Measurements from ENCODE around the gene RPL28.

- TF ChIP-seq ZFP41 (tag by site-specific recombination; IDR thresholded peaks at IDR 0.05; ENCODE audit: borderline replicate concordance) (no peak), ZNF146 (tag by site-specific recombination; IDR thresholded peaks at IDR 0.05) (no peak), PATZ1 (tag by site-specific recombination; IDR thresholded peaks at IDR 0.05) (no peak), AEBP2 (tag by site-specific recombination; IDR thresholded peaks at IDR 0.05; ENCODE audit: borderline replicate concordance) (no peak), CTCF (tag by site-specific recombination; IDR thresholded peaks at IDR 0.05) (no peak), ZNF292 (tag by site-specific recombination; IDR thresholded peaks at IDR 0.05; ENCODE audit: borderline replicate concordance, low read depth) (no peak), ZNF266 (tag by site-specific recombination; IDR thresholded peaks at IDR 0.05; ENCODE audit: low read depth) (no peak), BCL11A (tag by site-specific recombination; IDR thresholded peaks at IDR 0.05; ENCODE audit: low read depth) (no peak), ZNF341 (tag by site-specific recombination; IDR thresholded peaks at IDR 0.05; ENCODE audit: low read depth) (no peak), ZNF704 (tag by site-specific recombination; IDR thresholded peaks at IDR 0.05) (no peak), SETDB1 (IDR thresholded peaks at IDR 0.05; ENCODE audit: insufficient read length, low read length) (no peak), SP2 (tag by site-specific recombination; IDR thresholded peaks at IDR 0.05) (no peak)
These were observed 45.5 kb downstream of the RPL28 start for GRCh38 chr19:55431183-55431582.
